Stimulated activated naive CD8-positive, alpha-beta T cell treated with anti-CD3 and anti-CD28 coated beads, Interleukin-15, Interleukin-2, amounts not matched to agents 100 ng/mL and 50 ng/mL, for 24 hours (primary cell): Measurements from ENCODE around the gene CLCNKA.
"Not testable (repeated sequence)": the region's sequence is repeated elsewhere in the genome, so short reads cannot be mapped to it uniquely, and the experiment has no call there.

Experiments used
- H3K27ac Mint-ChIP-seq: one replicate; pipeline ENCODE4 v1.8.0; 2021; ENCODE audit warnings: mild to moderate bottlenecking, mixed read lengths
- H3K27me3 Mint-ChIP-seq: one replicate; pipeline ENCODE4 v1.8.0; 2021; ENCODE audit warnings: mixed read lengths
- H3K36me3 Mint-ChIP-seq: one replicate; pipeline ENCODE4 v1.8.0; 2021; ENCODE audit warnings: low read depth, mixed read lengths
- H3K4me1 Mint-ChIP-seq: one replicate; pipeline ENCODE4 v1.8.0; 2021; ENCODE audit warnings: low read depth, mixed read lengths
- H3K4me3 Mint-ChIP-seq: one replicate; pipeline ENCODE4 v1.8.0; 2021; ENCODE audit warnings: mild to moderate bottlenecking, mixed read lengths
- H3K9me3 Mint-ChIP-seq: one replicate; pipeline ENCODE4 v1.8.0; 2021; ENCODE audit warnings: mixed read lengths

CLCNKA gene

GRCh38 chr1:16021681-16022080, at the start of gene CLCNKA:
CLCNKA (plus strand) TSS chr1:16022036; CDS start chr1:16022620, 584 bp downstream.
- H3K27me3 Mint-ChIP-seq = no peaks in the 10 kb centered on the region
- H3K9me3 Mint-ChIP-seq = no peaks in the 10 kb centered on the region
- no peaks in the 10 kb centered on the region for H3K4me1 Mint-ChIP-seq
- H3K36me3 Mint-ChIP-seq = no peaks in the 10 kb centered on the region
- H3K27ac Mint-ChIP-seq = no peak within 1 kb of the TSS
- H3K4me3 Mint-ChIP-seq = no peak within 1 kb of the TSS

DNA sequence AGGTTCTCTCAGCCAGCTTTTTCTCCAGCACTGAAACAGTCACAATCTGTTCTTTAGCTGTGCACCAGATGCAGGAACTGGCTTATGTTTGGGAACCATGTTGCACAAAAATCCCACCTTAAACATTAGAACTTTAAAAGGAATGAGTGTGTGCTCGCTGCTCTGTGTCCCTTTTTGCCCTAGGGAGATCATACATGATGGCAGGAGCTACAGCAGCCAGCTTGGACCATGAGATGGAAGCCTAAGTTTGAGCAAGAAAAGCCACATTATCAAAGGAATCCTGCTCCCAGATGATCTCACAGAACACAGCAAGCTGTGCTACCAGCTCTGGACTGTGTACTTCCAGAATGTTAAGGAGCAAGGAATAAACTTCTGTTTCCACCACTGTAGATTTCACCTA, 49.4 kb upstream of the CLCNKA start:
- Mint-ChIP-seq H3K4me1 (peaks cover 80% of the 10 kb centered on the region), H3K27me3 (no peaks in the 10 kb centered on the region), H3K9me3 (peaks cover 3% of the 10 kb centered on the region), H3K27ac (peak overlapping the region; percentile 28), H3K36me3 (peaks cover 59% of the 10 kb centered on the region), H3K4me3 (no peak overlapping the region)

GRCh38 chr1:15973772-15974171, 48.1 kb upstream of the CLCNKA start:
- Mint-ChIP-seq H3K36me3 (peaks cover 46% of the 10 kb centered on the region), H3K4me1 (peaks cover 66% of the 10 kb centered on the region), H3K4me3 (peak overlapping the region; percentile 6), H3K9me3 (peaks cover 3% of the 10 kb centered on the region), H3K27ac (peak overlapping the region; percentile 36), H3K27me3 (no peaks in the 10 kb centered on the region)

GRCh38 chr1:15974855-15975254, 47.0 kb upstream of the CLCNKA start:
- H3K27ac Mint-ChIP-seq = peak overlapping the region; percentile 93
- H3K4me3 Mint-ChIP-seq = peak overlapping the region; percentile 88
- H3K27me3 Mint-ChIP-seq = no peaks in the 10 kb centered on the region
- H3K9me3 Mint-ChIP-seq = peaks cover 3% of the 10 kb centered on the region
- H3K36me3 Mint-ChIP-seq = peaks cover 36% of the 10 kb centered on the region
- H3K4me1 Mint-ChIP-seq = peaks cover 67% of the 10 kb centered on the region

- H3K36me3 Mint-ChIP-seq = peaks cover 31% of the 10 kb centered on the region
- H3K27me3 Mint-ChIP-seq = no peaks in the 10 kb centered on the region
- no peaks in the 10 kb centered on the region for H3K9me3 Mint-ChIP-seq
- peaks cover 61% of the 10 kb centered on the region for H3K4me1 Mint-ChIP-seq
- peak overlapping the region; percentile 88 for H3K4me3 Mint-ChIP-seq
- peak overlapping the region; percentile 93 for H3K27ac Mint-ChIP-seq
Measured at GRCh38 chr1:15975358-15975804, 46.5 kb upstream of the CLCNKA start.

- Mint-ChIP-seq H3K4me3 (peak within 1 kb of the TSS; percentile 88), H3K9me3 (no peaks in the 10 kb centered on the region), H3K27ac (peak within 1 kb of the TSS; percentile 93), H3K27me3 (no peaks in the 10 kb centered on the region), H3K36me3 (peaks cover 25% of the 10 kb centered on the region), H3K4me1 (peaks cover 57% of the 10 kb centered on the region)
Measured at GRCh38 chr1:15975805-15976680, 45.8 kb upstream of the CLCNKA start, which contains the start of gene ZBTB17. ZBTB17 (minus strand) TSS chr1:15976101; CDS start chr1:15948495, 27,606 bp downstream.

DNA sequence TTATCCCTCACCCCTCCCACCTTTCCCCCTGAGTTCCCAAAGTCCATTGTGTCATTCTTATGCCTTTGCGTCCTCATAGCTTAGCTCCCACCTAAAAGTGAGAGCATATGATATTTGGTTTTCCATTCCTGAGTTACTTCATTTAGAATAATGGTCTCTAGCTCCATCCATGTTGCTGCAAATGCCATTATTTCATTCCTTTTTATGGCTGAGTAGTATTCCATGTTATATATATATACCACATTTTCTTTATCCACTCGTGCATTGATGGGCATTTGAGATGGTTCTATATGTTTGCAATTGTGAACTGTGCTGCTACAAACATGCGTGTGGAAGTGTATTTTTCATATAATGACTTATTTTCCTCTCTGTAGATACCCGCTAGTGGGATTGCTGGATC, 43.9 kb upstream of the CLCNKA start:
- not testable (repeated sequence) for H3K9me3 Mint-ChIP-seq, H3K27me3 Mint-ChIP-seq, H3K27ac Mint-ChIP-seq, H3K4me3 Mint-ChIP-seq
- Mint-ChIP-seq H3K36me3 (peaks cover 13% of the 10 kb centered on the region), H3K4me1 (peaks cover 42% of the 10 kb centered on the region)

- peaks cover 46% of the 10 kb centered on the region for H3K4me1 Mint-ChIP-seq
- no peaks in the 10 kb centered on the region for H3K27me3 Mint-ChIP-seq
- no peaks in the 10 kb centered on the region for H3K36me3 Mint-ChIP-seq
- H3K27ac Mint-ChIP-seq = no peak overlapping the region
- H3K4me3 Mint-ChIP-seq = no peak overlapping the region
- peaks cover 8% of the 10 kb centered on the region for H3K9me3 Mint-ChIP-seq
Measured at GRCh38 chr1:15981679-15982078, 40.2 kb upstream of the CLCNKA start.

GRCh38 chr1:15983275-15983674, 38.6 kb upstream of the CLCNKA start:
- Mint-ChIP-seq H3K4me1 (peaks cover 43% of the 10 kb centered on the region), H3K27me3 (no peaks in the 10 kb centered on the region), H3K27ac (no peak overlapping the region), H3K36me3 (no peaks in the 10 kb centered on the region), H3K9me3 (peaks cover 8% of the 10 kb centered on the region), H3K4me3 (no peak overlapping the region)

DNA sequence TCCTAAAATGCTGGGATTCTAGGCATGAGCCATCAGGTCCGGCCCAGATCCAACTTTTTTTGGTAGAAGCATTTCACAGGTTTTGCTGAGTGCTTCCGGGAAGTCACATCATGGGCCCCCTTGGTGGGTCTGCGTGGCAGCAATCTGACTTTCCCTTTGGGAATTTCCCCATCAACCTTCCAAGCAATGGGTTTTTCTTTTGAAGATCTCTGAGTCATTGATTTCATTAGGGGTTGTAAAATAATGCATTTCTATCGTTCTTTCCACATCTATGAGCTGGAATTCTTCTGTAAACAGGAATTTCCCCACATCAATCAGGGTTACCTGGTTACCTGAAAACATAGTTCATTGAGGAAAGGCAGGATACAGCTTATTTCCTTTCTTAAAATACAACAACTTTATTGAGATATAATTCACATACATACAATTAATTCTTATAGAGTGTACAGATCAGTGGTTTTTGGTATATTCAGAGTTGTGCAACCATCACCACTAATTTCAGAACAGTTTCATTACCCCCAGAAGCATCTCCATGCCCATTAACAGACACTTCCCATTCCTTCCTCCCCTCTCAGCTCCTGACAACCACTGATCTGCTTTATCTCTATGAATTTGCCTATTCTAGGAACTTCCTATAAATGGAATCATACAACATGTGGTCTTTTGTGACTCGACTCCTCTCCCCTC, 36.1 kb upstream of the CLCNKA start:
- H3K27me3 Mint-ChIP-seq = no peaks in the 10 kb centered on the region
- no peak overlapping the region for H3K4me3 Mint-ChIP-seq
- H3K4me1 Mint-ChIP-seq = peaks cover 36% of the 10 kb centered on the region
- peaks cover 8% of the 10 kb centered on the region for H3K9me3 Mint-ChIP-seq
- H3K36me3 Mint-ChIP-seq = no peaks in the 10 kb centered on the region
- peak overlapping the region; percentile 15 for H3K27ac Mint-ChIP-seq

GRCh38 chr1:15988856-15989736, 32.7 kb upstream of the CLCNKA start:
- no peak overlapping the region for H3K27ac Mint-ChIP-seq
- H3K4me1 Mint-ChIP-seq = peaks cover 23% of the 10 kb centered on the region
- H3K4me3 Mint-ChIP-seq = no peak overlapping the region

DNA sequence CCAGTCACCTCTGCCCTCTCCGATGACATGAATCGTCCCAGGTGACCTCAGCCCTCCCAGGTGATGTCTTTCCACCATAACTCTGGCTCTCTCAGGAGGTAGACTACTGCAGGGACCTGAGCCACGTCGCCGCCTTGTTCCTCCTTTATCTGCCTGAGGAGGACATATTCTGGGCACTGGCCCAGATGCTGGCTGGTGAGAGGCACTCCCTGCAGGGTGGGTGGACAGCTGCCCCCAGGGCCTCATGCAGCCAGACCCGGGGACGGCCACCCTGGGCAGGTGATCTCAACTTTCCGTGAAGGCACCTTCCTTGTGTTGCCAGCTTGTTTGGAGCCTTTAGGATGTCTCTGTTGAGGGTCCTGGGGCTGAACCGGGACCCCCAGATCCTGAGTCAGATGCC, 32.1 kb upstream of the CLCNKA start:
- Mint-ChIP-seq H3K27ac (no peak overlapping the region), H3K4me3 (no peak overlapping the region), H3K27me3 (no peaks in the 10 kb centered on the region), H3K36me3 (no peaks in the 10 kb centered on the region), H3K4me1 (peaks cover 16% of the 10 kb centered on the region), H3K9me3 (no peaks in the 10 kb centered on the region)

More at GRCh38 chr1:15988856-15989736, 32.7 kb upstream of the CLCNKA start:
- no peaks in the 10 kb centered on the region for H3K36me3 Mint-ChIP-seq
- no peaks in the 10 kb centered on the region for H3K27me3 Mint-ChIP-seq
- H3K9me3 Mint-ChIP-seq = no peaks in the 10 kb centered on the region

GRCh38 chr1:15991427-15992186, 30.2 kb upstream of the CLCNKA start:
- Mint-ChIP-seq H3K27ac (no peak overlapping the region), H3K4me1 (peaks cover 2% of the 10 kb centered on the region), H3K4me3 (no peak overlapping the region), H3K9me3 (no peaks in the 10 kb centered on the region), H3K27me3 (no peaks in the 10 kb centered on the region), H3K36me3 (no peaks in the 10 kb centered on the region)

GRCh38 chr1:15992187-15992553, 29.7 kb upstream of the CLCNKA start:
- no peak overlapping the region for H3K27ac Mint-ChIP-seq
- H3K36me3 Mint-ChIP-seq = no peaks in the 10 kb centered on the region
- H3K9me3 Mint-ChIP-seq = no peaks in the 10 kb centered on the region
- H3K4me3 Mint-ChIP-seq = no peak overlapping the region
- no peaks in the 10 kb centered on the region for H3K27me3 Mint-ChIP-seq
- H3K4me1 Mint-ChIP-seq = no peaks in the 10 kb centered on the region
